Panc1 (cell line): ENCODE results near the gene TMEM132C.

Experiments
- POLR2AphosphoS5 ChIP-seq: IDR thresholded peaks from 2 replicates; pipeline ENCODE4 v1.6.1; 2012; ENCODE audit warnings: mild to moderate bottlenecking, low read depth, low read length, moderate library complexity
- SIN3A ChIP-seq: IDR thresholded peaks from 2 replicates; pipeline ENCODE4 v1.6.1; 2012; ENCODE audit warnings: low read depth, mild to moderate bottlenecking, low read length, moderate library complexity, borderline replicate concordance; ENCODE audit not compliant: insufficient read depth
- TCF7L2 ChIP-seq: IDR thresholded peaks from 2 replicates; pipeline ENCODE4 v1.6.1; 2011; ENCODE audit warnings: mild to moderate bottlenecking, low read depth, low read length, inconsistent platforms
- TF ChIP-seq, protein P1 (sequence below): fragments of 450-650 bp; IDR thresholded peaks from 2 replicates; pipeline ENCODE4 v1.5.1; 2017; ENCODE audit warnings: mild to moderate bottlenecking
- TF ChIP-seq, protein P2 (sequence below), 2 experiments: IDR thresholded peaks; 2 replicates each; pipeline ENCODE4 v1.6.1; 2011 to 2012; ENCODE audit warnings: low read depth in 2 of 2, control low read depth in 1 of 2, low read length in 1 of 2, mild to moderate bottlenecking in 1 of 2, moderate library complexity in 1 of 2; ENCODE audit not compliant: insufficient read depth in 1 of 2

DNA sequence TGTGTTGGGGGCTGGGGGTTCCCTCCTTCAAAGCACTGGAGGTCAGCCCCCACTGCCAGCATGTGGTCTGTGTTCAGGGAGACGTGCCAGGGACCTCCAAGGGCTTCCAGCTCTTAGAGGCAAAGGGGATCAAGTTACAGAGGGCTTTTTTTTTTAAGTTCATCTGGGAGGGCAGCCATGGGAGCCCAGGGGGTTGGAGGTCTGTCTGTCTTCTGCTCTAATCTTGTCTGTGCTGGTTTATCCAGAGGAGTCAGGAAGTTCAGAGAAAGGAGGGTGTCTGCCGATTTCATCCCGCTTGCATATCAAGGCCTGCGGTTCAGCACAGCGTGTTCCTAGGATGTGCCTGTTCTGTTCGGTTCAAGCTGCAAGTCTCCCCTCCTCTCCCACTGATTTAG, 72.2 kb downstream of the TMEM132C start:
- TF ChIP-seq, protein P1, sequence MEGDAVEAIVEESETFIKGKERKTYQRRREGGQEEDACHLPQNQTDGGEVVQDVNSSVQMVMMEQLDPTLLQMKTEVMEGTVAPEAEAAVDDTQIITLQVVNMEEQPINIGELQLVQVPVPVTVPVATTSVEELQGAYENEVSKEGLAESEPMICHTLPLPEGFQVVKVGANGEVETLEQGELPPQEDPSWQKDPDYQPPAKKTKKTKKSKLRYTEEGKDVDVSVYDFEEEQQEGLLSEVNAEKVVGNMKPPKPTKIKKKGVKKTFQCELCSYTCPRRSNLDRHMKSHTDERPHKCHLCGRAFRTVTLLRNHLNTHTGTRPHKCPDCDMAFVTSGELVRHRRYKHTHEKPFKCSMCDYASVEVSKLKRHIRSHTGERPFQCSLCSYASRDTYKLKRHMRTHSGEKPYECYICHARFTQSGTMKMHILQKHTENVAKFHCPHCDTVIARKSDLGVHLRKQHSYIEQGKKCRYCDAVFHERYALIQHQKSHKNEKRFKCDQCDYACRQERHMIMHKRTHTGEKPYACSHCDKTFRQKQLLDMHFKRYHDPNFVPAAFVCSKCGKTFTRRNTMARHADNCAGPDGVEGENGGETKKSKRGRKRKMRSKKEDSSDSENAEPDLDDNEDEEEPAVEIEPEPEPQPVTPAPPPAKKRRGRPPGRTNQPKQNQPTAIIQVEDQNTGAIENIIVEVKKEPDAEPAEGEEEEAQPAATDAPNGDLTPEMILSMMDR: no peak
- no peak for TF ChIP-seq POLR2AphosphoS5
- no peak for TF ChIP-seq TCF7L2
- TF ChIP-seq SIN3A: no peak
- TF ChIP-seq, protein P2, sequence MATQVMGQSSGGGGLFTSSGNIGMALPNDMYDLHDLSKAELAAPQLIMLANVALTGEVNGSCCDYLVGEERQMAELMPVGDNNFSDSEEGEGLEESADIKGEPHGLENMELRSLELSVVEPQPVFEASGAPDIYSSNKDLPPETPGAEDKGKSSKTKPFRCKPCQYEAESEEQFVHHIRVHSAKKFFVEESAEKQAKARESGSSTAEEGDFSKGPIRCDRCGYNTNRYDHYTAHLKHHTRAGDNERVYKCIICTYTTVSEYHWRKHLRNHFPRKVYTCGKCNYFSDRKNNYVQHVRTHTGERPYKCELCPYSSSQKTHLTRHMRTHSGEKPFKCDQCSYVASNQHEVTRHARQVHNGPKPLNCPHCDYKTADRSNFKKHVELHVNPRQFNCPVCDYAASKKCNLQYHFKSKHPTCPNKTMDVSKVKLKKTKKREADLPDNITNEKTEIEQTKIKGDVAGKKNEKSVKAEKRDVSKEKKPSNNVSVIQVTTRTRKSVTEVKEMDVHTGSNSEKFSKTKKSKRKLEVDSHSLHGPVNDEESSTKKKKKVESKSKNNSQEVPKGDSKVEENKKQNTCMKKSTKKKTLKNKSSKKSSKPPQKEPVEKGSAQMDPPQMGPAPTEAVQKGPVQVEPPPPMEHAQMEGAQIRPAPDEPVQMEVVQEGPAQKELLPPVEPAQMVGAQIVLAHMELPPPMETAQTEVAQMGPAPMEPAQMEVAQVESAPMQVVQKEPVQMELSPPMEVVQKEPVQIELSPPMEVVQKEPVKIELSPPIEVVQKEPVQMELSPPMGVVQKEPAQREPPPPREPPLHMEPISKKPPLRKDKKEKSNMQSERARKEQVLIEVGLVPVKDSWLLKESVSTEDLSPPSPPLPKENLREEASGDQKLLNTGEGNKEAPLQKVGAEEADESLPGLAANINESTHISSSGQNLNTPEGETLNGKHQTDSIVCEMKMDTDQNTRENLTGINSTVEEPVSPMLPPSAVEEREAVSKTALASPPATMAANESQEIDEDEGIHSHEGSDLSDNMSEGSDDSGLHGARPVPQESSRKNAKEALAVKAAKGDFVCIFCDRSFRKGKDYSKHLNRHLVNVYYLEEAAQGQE (IDR thresholded peaks at IDR 0.05; ENCODE audit: insufficient read depth in 1 of 2, low read depth in 2 of 2, low read length in 1 of 2): no peak
